ENCODE measurements around the gene TUBA1C. TPM values are rescaled to one million over a fixed set of nuclear protein-coding genes. Genes with fewer than 3 reads are reported as not detected.

Gene TUBA1C
- total and polyA plus RNA-seq, 10 of the 15 experiments (the other 5 are each of a cell fraction or from before 2014, with no cell fraction given) = 285 to 1,003 (median 441) TPM

DNA sequence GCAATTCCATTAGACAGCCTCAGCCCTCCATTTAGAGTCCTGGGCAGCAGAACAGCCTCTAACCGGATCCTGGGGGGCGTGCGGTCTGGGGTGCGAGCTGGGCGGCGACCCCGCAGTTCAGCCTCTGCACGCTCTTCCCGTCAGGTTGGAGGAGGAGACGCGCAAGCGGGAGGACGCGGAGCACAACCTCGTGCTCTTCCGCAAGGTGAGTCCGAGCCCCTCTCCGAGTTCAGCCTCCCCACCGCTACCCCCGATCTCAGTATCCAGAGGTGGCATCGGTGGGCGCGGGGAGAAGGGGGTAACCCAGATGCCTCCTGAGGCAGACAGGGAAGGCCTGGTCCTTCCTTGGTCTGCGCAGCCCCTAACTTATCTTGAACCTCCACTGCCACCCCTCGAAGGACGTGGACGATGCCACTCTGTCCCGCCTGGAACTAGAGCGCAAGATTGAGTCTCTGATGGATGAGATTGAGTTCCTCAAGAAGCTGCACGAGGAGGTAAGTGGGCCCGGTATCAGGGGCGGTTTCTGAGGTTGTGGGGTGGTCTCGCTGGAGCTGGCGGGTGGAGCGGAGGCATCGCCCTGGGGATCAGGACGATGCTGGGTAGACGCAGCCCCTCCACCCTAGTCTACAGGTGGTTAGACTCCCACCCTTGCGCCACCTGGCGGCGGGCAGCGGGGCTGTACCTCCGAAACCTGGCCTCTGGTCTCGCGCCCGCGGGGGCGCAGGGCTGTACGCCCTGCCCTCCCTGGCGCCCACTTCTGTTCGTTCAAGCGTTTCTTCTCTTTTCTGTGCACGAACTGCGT, 31.4 kb downstream of the TUBA1C start (continued):
- TF ChIP-seq EGR1 (IDR thresholded peaks at IDR 0.05; ENCODE audit: borderline replicate concordance in 1 of 2, low read depth in 2 of 2, low read length in 2 of 2) = peak in 1 of 2 experiments; percentile 58; a peak in 1 of 3 replicates

DNA sequence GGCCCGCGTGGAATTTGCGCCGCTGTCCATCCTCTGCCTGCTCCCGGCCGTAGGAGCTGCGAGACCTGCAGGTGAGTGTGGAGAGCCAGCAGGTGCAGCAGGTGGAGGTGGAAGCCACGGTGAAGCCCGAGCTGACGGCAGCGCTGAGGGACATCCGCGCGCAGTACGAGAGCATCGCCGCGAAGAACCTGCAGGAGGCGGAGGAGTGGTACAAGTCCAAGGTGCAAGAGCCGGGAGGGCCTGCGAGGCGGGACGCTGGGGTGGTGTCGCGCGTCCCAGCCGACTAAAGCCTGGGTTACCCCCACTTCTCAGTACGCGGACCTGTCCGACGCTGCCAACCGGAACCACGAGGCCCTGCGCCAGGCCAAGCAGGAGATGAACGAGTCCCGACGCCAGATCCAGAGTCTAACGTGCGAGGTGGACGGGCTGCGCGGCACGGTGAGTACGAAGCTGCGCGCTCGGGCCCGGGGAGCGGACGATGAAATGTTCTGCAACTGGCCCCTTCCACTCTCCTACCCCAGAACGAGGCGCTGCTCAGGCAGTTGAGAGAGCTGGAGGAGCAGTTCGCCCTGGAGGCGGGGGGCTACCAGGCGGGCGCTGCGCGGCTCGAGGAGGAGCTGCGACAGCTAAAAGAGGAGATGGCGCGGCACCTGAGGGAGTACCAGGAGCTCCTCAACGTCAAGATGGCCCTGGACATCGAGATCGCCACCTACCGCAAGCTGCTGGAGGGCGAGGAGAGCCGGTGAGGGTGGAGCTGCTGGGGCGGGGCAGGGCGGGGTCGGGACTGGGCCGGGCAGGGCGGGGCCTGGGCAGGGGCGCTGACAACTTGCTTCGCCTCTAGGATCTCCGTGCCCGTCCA, 32.2 kb downstream of the TUBA1C start:
- H3K9me3 ChIP-seq (replicated peaks; ENCODE audit: control insufficient read depth, insufficient read depth, low read length) = no peaks in the 10 kb centered on the region
- H3K4me3 ChIP-seq = peak overlapping the region; percentile 40; the same call in 1 of the 2 replicates
- ChIA-PET RAD21 (ENCODE audit: unreplicated experiment) (interaction anchor here (1.0 to 1.7 kb wide), 6 partner anchors 8 to 61 kb away, joined by 3 to 8 read pairs (median 4); partner anchors contain the start of genes DNAJC22 and TROAP), SMC1A (ENCODE audit: uncharacterized antibody, unreplicated experiment) (interaction anchor here (1.0 kb wide), 1 partner anchor 8 kb away, joined by 4 read pairs; no protein-coding TSS in a partner anchor), POLR2A (no interaction called here), CTCF (interaction anchor here (0.6 to 16.2 kb wide), 12 partner anchors 8 to 156 kb away, joined by 3 to 231 read pairs (median 6); partner anchors contain the start of genes DNAJC22 and TROAP)
- intact Hi-C loops (cut with micrococcal nuclease; ENCODE audit: unreplicated experiment) (no loop called here), in situ Hi-C loops (cut with MboI) (no loop called here)
- peak; percentile 80 for ATAC-seq
- H2AFZ ChIP-seq (ENCODE audit: control insufficient read depth, low read depth, low read length) = no peak overlapping the region; the same call in 1 of the 2 replicates
- H3K4me1 ChIP-seq (ENCODE audit: control insufficient read depth, insufficient read depth, low read length) = peaks cover 8% of the 10 kb centered on the region
- H3K79me2 ChIP-seq (ENCODE audit: control insufficient read depth, insufficient read depth, low read length) = no peaks in the 10 kb centered on the region
- peak overlapping the region; percentile 90 for H3K4me2 ChIP-seq (ENCODE audit: control insufficient read depth, insufficient read depth)
- H3K27me3 ChIP-seq (replicated peaks in 1 of 2; ENCODE audit: control insufficient read depth in 2 of 2, insufficient read depth in 2 of 2, low read length in 1 of 2) = peaks cover 19 to 20% of the 10 kb centered on the region in 2 experiments
- under 1% methylated on average over 70 of the region's 77 CpGs for WGBS (ENCODE audit: insufficient coverage, insufficient replicate concordance, low lambda C conversion rate, missing lambda C conversion rate)
- TF ChIP-seq NR2C2 (IDR thresholded peaks at IDR 0.05; ENCODE audit: borderline replicate concordance, control insufficient read depth, insufficient read length, low read depth) (no peak), NR2C1 (IDR thresholded peaks at IDR 0.05) (no peak), TBL1XR1 (IDR thresholded peaks at IDR 0.05; ENCODE audit: low read depth, low read length) (no peak), SIX5 (IDR thresholded peaks at IDR 0.05; ENCODE audit: low read depth, low read length, severe bottlenecking) (no peak), EZH2 (IDR thresholded peaks at IDR 0.05; ENCODE audit: borderline replicate concordance, control insufficient read depth, low read depth, low read length) (0 out of 2 replicates have a peak, but pooled peaks have one; percentile 23), SIN3A (IDR thresholded peaks at IDR 0.05; ENCODE audit: low read depth, low read length) (no peak), SMAD5 (IDR thresholded peaks at IDR 0.05; ENCODE audit: low read depth) (no peak), KLF5 (IDR thresholded peaks at IDR 0.05; ENCODE audit: partially characterized antibody) (no peak), HDGF (IDR thresholded peaks at IDR 0.05) (no peak)
- TF ChIP-seq, protein P1, sequence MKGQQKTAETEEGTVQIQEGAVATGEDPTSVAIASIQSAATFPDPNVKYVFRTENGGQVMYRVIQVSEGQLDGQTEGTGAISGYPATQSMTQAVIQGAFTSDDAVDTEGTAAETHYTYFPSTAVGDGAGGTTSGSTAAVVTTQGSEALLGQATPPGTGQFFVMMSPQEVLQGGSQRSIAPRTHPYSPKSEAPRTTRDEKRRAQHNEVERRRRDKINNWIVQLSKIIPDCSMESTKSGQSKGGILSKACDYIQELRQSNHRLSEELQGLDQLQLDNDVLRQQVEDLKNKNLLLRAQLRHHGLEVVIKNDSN (IDR thresholded peaks at IDR 0.05; ENCODE audit: borderline replicate concordance, extremely low read length, insufficient read depth, low read depth, low read length) = no peak
- TF ChIP-seq, protein P2, sequence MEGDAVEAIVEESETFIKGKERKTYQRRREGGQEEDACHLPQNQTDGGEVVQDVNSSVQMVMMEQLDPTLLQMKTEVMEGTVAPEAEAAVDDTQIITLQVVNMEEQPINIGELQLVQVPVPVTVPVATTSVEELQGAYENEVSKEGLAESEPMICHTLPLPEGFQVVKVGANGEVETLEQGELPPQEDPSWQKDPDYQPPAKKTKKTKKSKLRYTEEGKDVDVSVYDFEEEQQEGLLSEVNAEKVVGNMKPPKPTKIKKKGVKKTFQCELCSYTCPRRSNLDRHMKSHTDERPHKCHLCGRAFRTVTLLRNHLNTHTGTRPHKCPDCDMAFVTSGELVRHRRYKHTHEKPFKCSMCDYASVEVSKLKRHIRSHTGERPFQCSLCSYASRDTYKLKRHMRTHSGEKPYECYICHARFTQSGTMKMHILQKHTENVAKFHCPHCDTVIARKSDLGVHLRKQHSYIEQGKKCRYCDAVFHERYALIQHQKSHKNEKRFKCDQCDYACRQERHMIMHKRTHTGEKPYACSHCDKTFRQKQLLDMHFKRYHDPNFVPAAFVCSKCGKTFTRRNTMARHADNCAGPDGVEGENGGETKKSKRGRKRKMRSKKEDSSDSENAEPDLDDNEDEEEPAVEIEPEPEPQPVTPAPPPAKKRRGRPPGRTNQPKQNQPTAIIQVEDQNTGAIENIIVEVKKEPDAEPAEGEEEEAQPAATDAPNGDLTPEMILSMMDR (IDR thresholded peaks at IDR 0.05 in 2 of 3, conservative IDR thresholded peaks at IDR 0.05 in 1 of 3; ENCODE audit: control insufficient read depth in 2 of 3, extremely low read depth in 1 of 3, insufficient read depth in 1 of 3, low read depth in 3 of 3, low read length in 3 of 3) = peak in 1 of 3 experiments; percentile 12; a peak in 1 of 6 replicates
- no peak for DNase-seq (ENCODE audit: low read depth, low spot score)
- FAIRE-seq = no peak
- no TSS peak for BruUV-seq (replicated peaks)
- H4K20me1 ChIP-seq (ENCODE audit: control insufficient read depth, insufficient read depth) = no peaks in the 10 kb centered on the region
- no peak overlapping the region for H3K27ac ChIP-seq (ENCODE audit: control insufficient read depth, insufficient read depth)
- H3K9ac ChIP-seq (ENCODE audit: control insufficient read depth, insufficient read depth, low read length) = no peak overlapping the region
- H3K36me3 ChIP-seq (ENCODE audit: control insufficient read depth in 2 of 2, insufficient read depth in 2 of 2, low read length in 1 of 2) = no peaks in the 10 kb centered on the region

All from GM12878 (cell line).